ENCODE measurements around the gene PTDSS2. TPM values are rescaled to one million over a fixed set of nuclear protein-coding genes. Genes with fewer than 3 reads are reported as not detected.

The PTDSS2 gene
- total RNA-seq, 1 donor from 2014 or later = 30.2 TPM

DNA sequence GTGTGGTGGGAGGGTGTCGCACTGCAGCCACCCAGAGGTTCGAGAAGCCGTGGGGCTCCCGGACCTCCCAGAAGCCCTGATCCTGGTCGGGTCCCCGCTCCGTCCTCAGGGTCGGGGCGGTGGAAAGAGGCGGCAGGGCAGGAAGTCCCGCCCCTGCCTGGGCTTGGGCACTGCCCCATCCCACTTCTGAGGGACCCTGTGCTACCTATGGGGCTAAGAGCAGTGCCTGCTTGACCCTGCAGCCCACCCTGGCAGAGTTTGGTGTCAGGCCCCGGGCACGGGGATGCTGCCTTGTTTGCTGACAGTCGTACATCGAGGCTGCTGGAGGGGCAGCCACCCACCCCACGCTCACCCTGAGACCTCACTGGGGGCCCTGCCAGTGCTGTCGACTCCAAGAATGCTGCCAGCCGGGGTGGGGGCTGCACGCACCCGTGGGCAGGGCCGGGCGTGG lies 37.5 kb downstream of the PTDSS2 start:
- H3K36me3 ChIP-seq = peaks cover 33% of the 10 kb centered on the region
- no peak overlapping the region for H3K4me3 ChIP-seq
- H3K9me3 ChIP-seq (replicated peaks) = no peaks in the 10 kb centered on the region
- DNase-seq = no peak
- intact Hi-C loops (cut with micrococcal nuclease) = no loop called here
- no peak overlapping the region for H3K27ac ChIP-seq (replicated peaks)
- TF ChIP-seq, protein P1, sequence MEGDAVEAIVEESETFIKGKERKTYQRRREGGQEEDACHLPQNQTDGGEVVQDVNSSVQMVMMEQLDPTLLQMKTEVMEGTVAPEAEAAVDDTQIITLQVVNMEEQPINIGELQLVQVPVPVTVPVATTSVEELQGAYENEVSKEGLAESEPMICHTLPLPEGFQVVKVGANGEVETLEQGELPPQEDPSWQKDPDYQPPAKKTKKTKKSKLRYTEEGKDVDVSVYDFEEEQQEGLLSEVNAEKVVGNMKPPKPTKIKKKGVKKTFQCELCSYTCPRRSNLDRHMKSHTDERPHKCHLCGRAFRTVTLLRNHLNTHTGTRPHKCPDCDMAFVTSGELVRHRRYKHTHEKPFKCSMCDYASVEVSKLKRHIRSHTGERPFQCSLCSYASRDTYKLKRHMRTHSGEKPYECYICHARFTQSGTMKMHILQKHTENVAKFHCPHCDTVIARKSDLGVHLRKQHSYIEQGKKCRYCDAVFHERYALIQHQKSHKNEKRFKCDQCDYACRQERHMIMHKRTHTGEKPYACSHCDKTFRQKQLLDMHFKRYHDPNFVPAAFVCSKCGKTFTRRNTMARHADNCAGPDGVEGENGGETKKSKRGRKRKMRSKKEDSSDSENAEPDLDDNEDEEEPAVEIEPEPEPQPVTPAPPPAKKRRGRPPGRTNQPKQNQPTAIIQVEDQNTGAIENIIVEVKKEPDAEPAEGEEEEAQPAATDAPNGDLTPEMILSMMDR (IDR thresholded peaks at IDR 0.05; ENCODE audit: borderline replicate concordance) = no peak
- no peaks in the 10 kb centered on the region for H3K27me3 ChIP-seq (ENCODE audit: low read depth)
- H3K4me1 ChIP-seq = peaks cover 5% of the 10 kb centered on the region

DNA sequence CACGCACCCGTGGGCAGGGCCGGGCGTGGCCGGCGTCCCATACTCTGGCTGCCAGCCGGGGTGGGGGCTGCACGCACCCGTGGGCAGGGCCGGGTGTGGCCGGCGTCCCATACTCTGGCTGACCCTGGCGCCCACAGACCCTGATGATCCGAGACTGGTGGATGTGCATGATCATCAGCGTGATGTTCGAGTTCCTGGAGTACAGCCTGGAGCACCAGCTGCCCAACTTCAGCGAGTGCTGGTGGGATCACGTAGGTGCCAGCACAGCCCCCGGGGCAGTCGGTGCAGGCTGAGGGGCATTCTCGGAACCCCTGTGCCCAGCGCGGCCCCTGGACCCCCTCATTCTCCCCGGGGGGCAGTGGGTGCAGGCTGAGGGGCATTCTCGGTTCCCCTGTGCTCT lies 38.0 kb downstream of the PTDSS2 start:
- no peaks in the 10 kb centered on the region for H3K9me3 ChIP-seq (replicated peaks)
- no peak overlapping the region for H3K4me3 ChIP-seq
- no peak overlapping the region for H3K27ac ChIP-seq (replicated peaks)
- no peak for DNase-seq
- no peaks in the 10 kb centered on the region for H3K27me3 ChIP-seq (ENCODE audit: low read depth)
- TF ChIP-seq, protein P1 (IDR thresholded peaks at IDR 0.05; ENCODE audit: borderline replicate concordance) = no peak
- H3K36me3 ChIP-seq = peaks cover 38% of the 10 kb centered on the region
- intact Hi-C loops (cut with micrococcal nuclease) = no loop called here
- H3K4me1 ChIP-seq = peaks cover 5% of the 10 kb centered on the region

DNA sequence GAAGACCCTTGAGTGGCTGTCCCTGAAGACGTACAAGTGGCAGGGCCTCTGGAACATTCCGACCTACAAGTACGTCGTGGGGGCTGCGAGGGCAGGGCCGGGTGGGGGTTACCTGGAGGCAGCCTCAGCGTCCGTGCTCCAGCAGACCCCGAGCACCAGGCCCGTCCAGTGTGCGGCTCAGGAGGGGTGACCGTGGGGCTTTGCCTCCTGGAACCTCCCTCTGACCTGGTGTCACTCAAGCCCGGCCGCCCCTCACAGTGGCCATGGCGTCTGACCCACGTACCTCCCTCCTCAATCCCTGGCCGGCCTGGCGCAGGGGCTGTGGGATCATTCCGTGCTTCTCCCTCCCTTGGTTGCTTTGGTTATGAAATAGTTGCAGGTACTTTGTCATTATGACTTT lies 38.5 kb downstream of the PTDSS2 start:
- no peak for DNase-seq
- intact Hi-C loops (cut with micrococcal nuclease) = no loop called here

DNA sequence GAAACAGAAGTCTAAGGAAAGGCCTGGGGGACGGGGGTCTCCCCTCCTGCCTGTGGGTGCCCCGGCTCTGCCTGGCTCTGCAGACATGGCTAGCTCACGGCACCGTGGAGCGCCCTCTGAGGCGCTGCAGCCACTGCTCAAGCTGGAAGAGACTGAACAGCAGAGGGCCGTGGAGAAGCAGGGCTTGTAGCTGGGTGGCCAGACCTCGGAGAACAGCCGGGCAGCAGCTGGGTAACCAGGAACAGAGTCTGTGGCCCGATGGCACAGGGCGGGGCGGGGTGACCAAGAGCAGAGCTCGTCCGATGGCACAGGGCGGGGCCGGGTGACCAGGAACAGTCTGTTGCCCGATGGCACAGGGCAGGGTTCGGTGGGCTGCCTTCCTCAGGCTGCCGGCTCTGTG lies 38.9 kb downstream of the PTDSS2 start:
- intact Hi-C loops (cut with micrococcal nuclease) = no loop called here

More for the DNA sequence above, 38.5 kb downstream of the PTDSS2 start:
- Histone ChIP-seq H3K27ac (replicated peaks) (no peak overlapping the region), H3K9me3 (replicated peaks) (no peaks in the 10 kb centered on the region), H3K36me3 (peaks cover 43% of the 10 kb centered on the region), H3K4me1 (peaks cover 5% of the 10 kb centered on the region), H3K4me3 (no peak overlapping the region), H3K27me3 (ENCODE audit: low read depth) (no peaks in the 10 kb centered on the region)
- TF ChIP-seq, protein P1 (IDR thresholded peaks at IDR 0.05; ENCODE audit: borderline replicate concordance) = no peak

DNA sequence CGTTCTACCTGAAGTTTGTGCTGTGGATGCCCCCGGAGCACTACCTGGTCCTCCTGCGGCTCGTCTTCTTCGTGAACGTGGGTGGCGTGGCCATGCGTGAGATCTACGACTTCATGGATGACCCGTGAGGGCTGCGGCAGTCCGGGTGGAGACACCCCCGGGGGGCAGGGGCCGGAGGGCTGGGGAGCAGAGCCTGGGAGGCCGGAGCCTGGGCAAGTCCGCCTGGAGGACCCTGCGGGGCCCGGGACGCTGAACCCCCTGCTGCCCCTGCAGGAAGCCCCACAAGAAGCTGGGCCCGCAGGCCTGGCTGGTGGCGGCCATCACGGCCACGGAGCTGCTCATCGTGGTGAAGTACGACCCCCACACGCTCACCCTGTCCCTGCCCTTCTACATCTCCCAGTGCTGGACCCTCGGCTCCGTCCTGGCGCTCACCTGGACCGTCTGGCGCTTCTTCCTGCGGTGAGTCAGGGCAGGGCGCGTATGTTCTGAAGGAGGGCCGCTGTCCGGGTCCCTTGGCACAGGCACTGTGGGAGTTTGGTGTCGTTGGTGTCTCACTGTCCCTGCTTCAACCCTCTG lies 39.6 kb downstream of the PTDSS2 start:
- Histone ChIP-seq H3K36me3 (peaks cover 54% of the 10 kb centered on the region), H3K4me1 (no peaks in the 10 kb centered on the region), H3K27me3 (ENCODE audit: low read depth) (no peaks in the 10 kb centered on the region), H3K4me3 (no peak overlapping the region), H3K27ac (replicated peaks) (no peak overlapping the region), H3K9me3 (replicated peaks) (no peaks in the 10 kb centered on the region)
- DNase-seq = no peak
- TF ChIP-seq, protein P1 (IDR thresholded peaks at IDR 0.05; ENCODE audit: borderline replicate concordance) = no peak
- intact Hi-C loops (cut with micrococcal nuclease) = no loop called here

More for the DNA sequence above, 38.9 kb downstream of the PTDSS2 start:
- H3K4me1 ChIP-seq = peaks cover 2% of the 10 kb centered on the region
- peaks cover 47% of the 10 kb centered on the region for H3K36me3 ChIP-seq
- H3K9me3 ChIP-seq (replicated peaks) = no peaks in the 10 kb centered on the region
- no peak for DNase-seq
- TF ChIP-seq, protein P1 (IDR thresholded peaks at IDR 0.05; ENCODE audit: borderline replicate concordance) = no peak
- no peak overlapping the region for H3K27ac ChIP-seq (replicated peaks)
- H3K27me3 ChIP-seq (ENCODE audit: low read depth) = no peaks in the 10 kb centered on the region
- H3K4me3 ChIP-seq = no peak overlapping the region

All from left ventricle myocardium inferior (tissue), 1 donor.